Measurements from ENCODE around the gene TMX1.

DNA sequence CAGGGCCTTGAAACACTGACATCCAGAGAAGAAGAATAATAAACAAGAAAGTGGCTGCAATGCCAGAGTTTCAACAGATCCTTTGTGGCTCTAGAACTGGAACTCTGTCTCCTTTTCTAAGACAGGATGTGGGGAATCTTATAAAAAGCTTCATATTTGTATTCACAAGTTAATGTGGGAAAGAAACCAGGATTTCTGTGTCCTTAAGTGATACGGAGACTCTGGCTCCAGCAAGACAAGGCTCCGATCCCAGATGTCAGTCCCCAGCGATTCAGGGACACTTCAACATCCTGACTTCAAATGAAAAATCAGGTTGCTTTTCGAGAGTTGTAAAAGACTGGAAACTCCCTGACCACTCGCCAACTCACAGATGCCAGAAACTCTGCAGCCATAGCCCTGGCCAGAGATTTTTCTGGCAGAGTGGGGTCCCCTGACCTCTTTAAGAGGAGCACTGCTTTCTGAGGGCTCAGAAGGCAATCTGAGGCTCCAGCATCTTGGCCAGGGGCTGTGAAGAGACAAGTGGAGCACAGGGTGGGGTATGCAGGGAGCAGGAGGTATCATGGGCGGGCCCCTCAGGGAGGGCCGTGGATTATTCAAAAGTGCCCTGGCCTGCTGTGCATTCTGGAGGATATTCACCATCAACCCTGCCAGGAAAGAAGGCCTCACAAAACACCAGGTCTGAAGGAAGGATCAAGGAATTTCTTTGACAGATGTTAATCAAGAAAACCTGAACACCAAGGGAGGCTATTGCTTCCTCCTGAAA lies 53.3 kb downstream of the TMX1 start:
- no peak for TF ChIP-seq POLR2A (IDR thresholded peaks at IDR 0.05)
- TF ChIP-seq, protein P1, sequence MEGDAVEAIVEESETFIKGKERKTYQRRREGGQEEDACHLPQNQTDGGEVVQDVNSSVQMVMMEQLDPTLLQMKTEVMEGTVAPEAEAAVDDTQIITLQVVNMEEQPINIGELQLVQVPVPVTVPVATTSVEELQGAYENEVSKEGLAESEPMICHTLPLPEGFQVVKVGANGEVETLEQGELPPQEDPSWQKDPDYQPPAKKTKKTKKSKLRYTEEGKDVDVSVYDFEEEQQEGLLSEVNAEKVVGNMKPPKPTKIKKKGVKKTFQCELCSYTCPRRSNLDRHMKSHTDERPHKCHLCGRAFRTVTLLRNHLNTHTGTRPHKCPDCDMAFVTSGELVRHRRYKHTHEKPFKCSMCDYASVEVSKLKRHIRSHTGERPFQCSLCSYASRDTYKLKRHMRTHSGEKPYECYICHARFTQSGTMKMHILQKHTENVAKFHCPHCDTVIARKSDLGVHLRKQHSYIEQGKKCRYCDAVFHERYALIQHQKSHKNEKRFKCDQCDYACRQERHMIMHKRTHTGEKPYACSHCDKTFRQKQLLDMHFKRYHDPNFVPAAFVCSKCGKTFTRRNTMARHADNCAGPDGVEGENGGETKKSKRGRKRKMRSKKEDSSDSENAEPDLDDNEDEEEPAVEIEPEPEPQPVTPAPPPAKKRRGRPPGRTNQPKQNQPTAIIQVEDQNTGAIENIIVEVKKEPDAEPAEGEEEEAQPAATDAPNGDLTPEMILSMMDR (IDR thresholded peaks at IDR 0.05): no peak

All from testis (tissue), 2 donors.